Kasumi-1 (cell line): ENCODE measurements around the gene RAB28.

Experiments
- DNase-seq, 2 experiments: peaks; one replicate each; lab custom pipeline; 2025; lab: John Stamatoyannopoulos, UW

RAB28 gene

GRCh38 chr4:13484122-13484748 is at the start of gene RAB28:
Gene RAB28 (minus strand): TSS chr4:13484340.
- peak; percentile 89 for DNase-seq

- no peak for DNase-seq
Observed at GRCh38 chr4:13531625-13531998, 47.5 kb upstream of the RAB28 start.

- DNase-seq, result no peak
Observed at GRCh38 chr4:13530823-13531624, 46.9 kb upstream of the RAB28 start.

GRCh38 chr4:13529128-13529919 is 45.2 kb upstream of the RAB28 start:
- no peak for DNase-seq

- DNase-seq, result no peak
Observed at GRCh38 chr4:13528821-13529127, 44.6 kb upstream of the RAB28 start.

- peak; percentile 21 to 31 for DNase-seq
Observed at GRCh38 chr4:13527981-13528820, 44.1 kb upstream of the RAB28 start.

- no peak for DNase-seq
Observed at GRCh38 chr4:13527192-13527980, 43.2 kb upstream of the RAB28 start.

GRCh38 chr4:13526658-13527057 is 42.5 kb upstream of the RAB28 start:
- DNase-seq, result no peak

GRCh38 chr4:13525606-13526281 is 41.6 kb upstream of the RAB28 start:
- no peak for DNase-seq

- no peak for DNase-seq
Observed at GRCh38 chr4:13524504-13525243, 40.5 kb upstream of the RAB28 start.

- no peak for DNase-seq
Observed at GRCh38 chr4:13523591-13524503, 39.7 kb upstream of the RAB28 start.

- no peak for DNase-seq
Observed at GRCh38 chr4:13523105-13523477, 39.0 kb upstream of the RAB28 start.

GRCh38 chr4:13522282-13523104 is 38.4 kb upstream of the RAB28 start:
- DNase-seq, result no peak

GRCh38 chr4:13521047-13521446 is 36.9 kb upstream of the RAB28 start:
- no peak for DNase-seq

GRCh38 chr4:13516315-13516860 is 32.2 kb upstream of the RAB28 start:
- DNase-seq, result no peak

- DNase-seq, result no peak
Observed at GRCh38 chr4:13515268-13515667, 31.1 kb upstream of the RAB28 start.

- DNase-seq, result no peak
Observed at GRCh38 chr4:13514722-13515121, 30.6 kb upstream of the RAB28 start.

- DNase-seq, result no peak
Observed at GRCh38 chr4:13511101-13511500, 27.0 kb upstream of the RAB28 start.
